Loucy (cell line): ENCODE results near the gene NMU.

ENCODE experiments used
- H2AFZ ChIP-seq: fragments of 200-600 bp; sonication (generic); 2 replicates; pipeline ENCODE4 v1.6.0; 2016; ENCODE audit warnings: antibody characterized with exemption, mild to moderate bottlenecking, low read length, moderate library complexity
- H3F3A ChIP-seq: fragments of 200-600 bp; 2 replicates; pipeline ENCODE4 v1.6.0; 2016; ENCODE audit warnings: antibody characterized with exemption, low read depth, mild to moderate bottlenecking
- H3K27me3 ChIP-seq: fragments of 200-600 bp; sonication (generic); 2 replicates; pipeline ENCODE4 v1.6.1; 2014; ENCODE audit warnings: low read length, mild to moderate bottlenecking; ENCODE audit not compliant: insufficient read depth, poor library complexity, severe bottlenecking
- H3K36me3 ChIP-seq: fragments of 200-600 bp; sonication (generic); 2 replicates; pipeline ENCODE4 v1.6.1; 2016; ENCODE audit warnings: low read length; ENCODE audit not compliant: insufficient read depth
- H3K4me1 ChIP-seq: fragments of 200-600 bp; sonication (generic); 2 replicates; pipeline ENCODE4 v1.5.1; 2014; ENCODE audit warnings: low read length, mild to moderate bottlenecking; ENCODE audit not compliant: insufficient read depth, poor library complexity, severe bottlenecking
- H3K4me2 ChIP-seq: fragments of 200-600 bp; sonication (generic); 2 replicates; pipeline ENCODE4 v1.6.0; 2014; ENCODE audit warnings: antibody characterized with exemption, low read length, low read depth, mild to moderate bottlenecking; ENCODE audit not compliant: poor library complexity, severe bottlenecking
- H3K4me3 ChIP-seq: fragments of 200-600 bp; sonication (generic); 2 replicates; pipeline ENCODE4 v1.5.1; 2014; ENCODE audit warnings: low read length, mild to moderate bottlenecking, mixed read lengths; ENCODE audit not compliant: poor library complexity, severe bottlenecking
- H3K79me2 ChIP-seq: fragments of 200-600 bp; sonication (generic); 2 replicates; pipeline ENCODE4 v1.6.1; 2014; ENCODE audit warnings: low read length; ENCODE audit not compliant: insufficient read depth
- H3K9ac ChIP-seq: fragments of 200-600 bp; sonication (generic); 2 replicates; pipeline ENCODE4 v1.6.0; 2014; ENCODE audit warnings: mild to moderate bottlenecking, low read depth, low read length, moderate library complexity; ENCODE audit not compliant: poor library complexity, severe bottlenecking
- H3K9me2 ChIP-seq: fragments of 200-600 bp; sonication (generic); replicated peaks from 2 replicates; pipeline ENCODE4 v1.6.1; 2016; ENCODE audit warnings: low read depth, low read length, mixed read lengths
- H3K9me3 ChIP-seq: fragments of 200-600 bp; sonication (generic); 2 replicates; pipeline ENCODE4 v1.6.1; 2014; ENCODE audit warnings: mild to moderate bottlenecking, antibody characterized with exemption, low read length, low read depth; ENCODE audit not compliant: insufficient read depth
- H4K20me1 ChIP-seq: fragments of 200-600 bp; sonication (generic); 2 replicates; pipeline ENCODE4 v1.6.0; 2014; ENCODE audit warnings: antibody characterized with exemption, low read length, mild to moderate bottlenecking; ENCODE audit not compliant: insufficient read depth, poor library complexity, severe bottlenecking
- EZH2phosphoT487 ChIP-seq: fragments of 200-600 bp; IDR thresholded peaks from 2 replicates; pipeline ENCODE4 v1.6.1; 2018; ENCODE audit warnings: antibody characterized with exemption, mild to moderate bottlenecking, moderate library complexity, borderline replicate concordance
- TF ChIP-seq, protein P1 (sequence below): fragments of 200-600 bp; sonication (generic); conservative IDR thresholded peaks from 2 replicates; pipeline ENCODE4 v1.5.1; 2014; ENCODE audit warnings: mild to moderate bottlenecking, antibody characterized with exemption, low read length

Gene NMU

DNA sequence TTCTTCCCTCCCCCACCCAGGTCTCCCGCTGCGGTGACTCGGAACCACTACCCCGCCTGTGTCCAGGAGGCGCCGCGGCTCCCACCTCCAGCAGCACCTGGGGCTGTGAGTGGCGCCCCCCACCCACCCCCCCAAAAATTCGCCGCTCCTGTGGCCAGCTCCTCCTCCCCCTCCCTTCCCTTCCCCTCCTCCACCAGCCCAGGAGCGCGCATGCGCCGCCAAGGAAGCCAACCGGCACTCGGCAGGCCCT, 89.7 kb downstream of the NMU start:
- peaks cover 25% of the 10 kb centered on the region for H3K4me1 ChIP-seq
- peak overlapping the region; percentile 77 for H3K9ac ChIP-seq
- H3F3A ChIP-seq = peaks cover 6% of the 10 kb centered on the region
- H3K79me2 ChIP-seq = no peaks in the 10 kb centered on the region
- no peaks in the 10 kb centered on the region for H3K9me2 ChIP-seq
- no peaks in the 10 kb centered on the region for H3K27me3 ChIP-seq
- H3K4me2 ChIP-seq = peak overlapping the region; percentile 83
- TF ChIP-seq, protein P1, sequence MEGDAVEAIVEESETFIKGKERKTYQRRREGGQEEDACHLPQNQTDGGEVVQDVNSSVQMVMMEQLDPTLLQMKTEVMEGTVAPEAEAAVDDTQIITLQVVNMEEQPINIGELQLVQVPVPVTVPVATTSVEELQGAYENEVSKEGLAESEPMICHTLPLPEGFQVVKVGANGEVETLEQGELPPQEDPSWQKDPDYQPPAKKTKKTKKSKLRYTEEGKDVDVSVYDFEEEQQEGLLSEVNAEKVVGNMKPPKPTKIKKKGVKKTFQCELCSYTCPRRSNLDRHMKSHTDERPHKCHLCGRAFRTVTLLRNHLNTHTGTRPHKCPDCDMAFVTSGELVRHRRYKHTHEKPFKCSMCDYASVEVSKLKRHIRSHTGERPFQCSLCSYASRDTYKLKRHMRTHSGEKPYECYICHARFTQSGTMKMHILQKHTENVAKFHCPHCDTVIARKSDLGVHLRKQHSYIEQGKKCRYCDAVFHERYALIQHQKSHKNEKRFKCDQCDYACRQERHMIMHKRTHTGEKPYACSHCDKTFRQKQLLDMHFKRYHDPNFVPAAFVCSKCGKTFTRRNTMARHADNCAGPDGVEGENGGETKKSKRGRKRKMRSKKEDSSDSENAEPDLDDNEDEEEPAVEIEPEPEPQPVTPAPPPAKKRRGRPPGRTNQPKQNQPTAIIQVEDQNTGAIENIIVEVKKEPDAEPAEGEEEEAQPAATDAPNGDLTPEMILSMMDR = no peak
- TF ChIP-seq EZH2phosphoT487 = no peak
- no peaks in the 10 kb centered on the region for H3K9me3 ChIP-seq
- H4K20me1 ChIP-seq = no peaks in the 10 kb centered on the region
- H3K36me3 ChIP-seq = no peaks in the 10 kb centered on the region
- peak overlapping the region; percentile 91 for H2AFZ ChIP-seq
- H3K4me3 ChIP-seq = peak overlapping the region; percentile 93

- no peaks in the 10 kb centered on the region for H3K79me2 ChIP-seq
- peak overlapping the region; percentile 93 for H3K4me3 ChIP-seq
- H3F3A ChIP-seq = peaks cover 6% of the 10 kb centered on the region
- no peaks in the 10 kb centered on the region for H4K20me1 ChIP-seq
- peak overlapping the region; percentile 83 for H3K4me2 ChIP-seq
- peaks cover 31% of the 10 kb centered on the region for H3K4me1 ChIP-seq
- no peaks in the 10 kb centered on the region for H3K36me3 ChIP-seq
- TF ChIP-seq, protein P1 = no peak
- no peak for TF ChIP-seq EZH2phosphoT487
- H2AFZ ChIP-seq = peak overlapping the region; percentile 91
- H3K27me3 ChIP-seq = no peaks in the 10 kb centered on the region
- H3K9ac ChIP-seq = peak overlapping the region; percentile 77
- H3K9me3 ChIP-seq = no peaks in the 10 kb centered on the region
- H3K9me2 ChIP-seq = no peaks in the 10 kb centered on the region
Observed at GRCh38 chr4:55545641-55546505, 90.2 kb downstream of the NMU start.
